Measurements from ENCODE around the gene PAX8.

DNA sequence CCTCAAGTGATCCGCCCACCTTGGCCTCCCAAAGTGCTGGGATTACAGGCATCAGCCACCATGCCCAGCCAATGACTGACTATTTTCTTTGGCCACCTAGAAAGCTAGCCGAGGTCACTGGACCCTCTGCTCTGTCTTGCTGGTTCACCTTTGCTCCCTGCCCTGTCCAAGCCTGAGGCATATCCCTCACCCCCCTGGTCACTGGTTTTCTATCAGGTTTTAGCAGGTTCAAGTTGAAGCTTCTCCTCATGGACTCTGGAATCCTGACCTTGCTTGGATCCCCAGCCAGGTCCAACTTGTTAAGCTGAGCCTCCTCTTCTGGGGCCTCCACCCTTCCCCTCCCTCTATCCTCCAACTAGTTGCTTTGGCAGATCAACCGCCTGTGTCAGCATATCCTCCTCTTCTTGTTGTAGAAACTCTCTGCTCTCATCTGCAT lies 33.4 kb downstream of the PAX8 start:
- TF ChIP-seq SETDB1 (IDR thresholded peaks at IDR 0.05; ENCODE audit: insufficient read length, low read length) = no peak
- TF ChIP-seq, protein P1, sequence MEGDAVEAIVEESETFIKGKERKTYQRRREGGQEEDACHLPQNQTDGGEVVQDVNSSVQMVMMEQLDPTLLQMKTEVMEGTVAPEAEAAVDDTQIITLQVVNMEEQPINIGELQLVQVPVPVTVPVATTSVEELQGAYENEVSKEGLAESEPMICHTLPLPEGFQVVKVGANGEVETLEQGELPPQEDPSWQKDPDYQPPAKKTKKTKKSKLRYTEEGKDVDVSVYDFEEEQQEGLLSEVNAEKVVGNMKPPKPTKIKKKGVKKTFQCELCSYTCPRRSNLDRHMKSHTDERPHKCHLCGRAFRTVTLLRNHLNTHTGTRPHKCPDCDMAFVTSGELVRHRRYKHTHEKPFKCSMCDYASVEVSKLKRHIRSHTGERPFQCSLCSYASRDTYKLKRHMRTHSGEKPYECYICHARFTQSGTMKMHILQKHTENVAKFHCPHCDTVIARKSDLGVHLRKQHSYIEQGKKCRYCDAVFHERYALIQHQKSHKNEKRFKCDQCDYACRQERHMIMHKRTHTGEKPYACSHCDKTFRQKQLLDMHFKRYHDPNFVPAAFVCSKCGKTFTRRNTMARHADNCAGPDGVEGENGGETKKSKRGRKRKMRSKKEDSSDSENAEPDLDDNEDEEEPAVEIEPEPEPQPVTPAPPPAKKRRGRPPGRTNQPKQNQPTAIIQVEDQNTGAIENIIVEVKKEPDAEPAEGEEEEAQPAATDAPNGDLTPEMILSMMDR (tag by site-specific recombination; IDR thresholded peaks at IDR 0.05) = no peak
- no peak for TF ChIP-seq ZNF707 (tag by site-specific recombination; IDR thresholded peaks at IDR 0.05)
